OCI-LY7 (cell line): ENCODE measurements around the gene DSG3.

ENCODE experiments used
- EZH2phosphoT487 ChIP-seq: fragments of 200-600 bp; sonication (generic); IDR thresholded peaks from 2 replicates; pipeline ENCODE4 v1.6.1; 2018; ENCODE audit warnings: low read depth, borderline replicate concordance, mild to moderate bottlenecking, mixed run types, antibody characterized with exemption, low read length, moderate library complexity, mixed read lengths
- TF ChIP-seq, protein P1 (sequence below): fragments of 200-600 bp; sonication (generic); conservative IDR thresholded peaks from 2 replicates; pipeline ENCODE4 v1.5.1; 2014; ENCODE audit warnings: mild to moderate bottlenecking, antibody characterized with exemption, low read length, moderate library complexity, mixed read lengths

DNA sequence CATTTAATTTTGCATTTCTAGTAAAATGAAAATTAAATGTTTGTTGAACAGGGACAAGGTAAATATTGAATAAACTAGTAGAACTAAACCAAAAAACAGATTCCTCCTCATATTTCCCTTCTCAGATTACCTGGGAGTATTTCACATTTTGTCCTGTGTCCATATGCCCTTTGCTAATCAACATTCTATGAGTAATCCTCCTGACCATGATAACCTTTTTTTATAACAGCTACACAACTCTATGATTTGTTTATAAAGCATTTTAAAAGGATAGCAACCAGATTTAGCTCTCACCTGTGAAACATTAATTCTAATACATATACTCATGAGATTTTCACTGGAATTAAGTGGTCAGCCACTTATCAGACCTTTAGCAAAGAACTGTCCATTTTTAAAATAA is 43.3 kb downstream of the DSG3 start:
- TF ChIP-seq, protein P1, sequence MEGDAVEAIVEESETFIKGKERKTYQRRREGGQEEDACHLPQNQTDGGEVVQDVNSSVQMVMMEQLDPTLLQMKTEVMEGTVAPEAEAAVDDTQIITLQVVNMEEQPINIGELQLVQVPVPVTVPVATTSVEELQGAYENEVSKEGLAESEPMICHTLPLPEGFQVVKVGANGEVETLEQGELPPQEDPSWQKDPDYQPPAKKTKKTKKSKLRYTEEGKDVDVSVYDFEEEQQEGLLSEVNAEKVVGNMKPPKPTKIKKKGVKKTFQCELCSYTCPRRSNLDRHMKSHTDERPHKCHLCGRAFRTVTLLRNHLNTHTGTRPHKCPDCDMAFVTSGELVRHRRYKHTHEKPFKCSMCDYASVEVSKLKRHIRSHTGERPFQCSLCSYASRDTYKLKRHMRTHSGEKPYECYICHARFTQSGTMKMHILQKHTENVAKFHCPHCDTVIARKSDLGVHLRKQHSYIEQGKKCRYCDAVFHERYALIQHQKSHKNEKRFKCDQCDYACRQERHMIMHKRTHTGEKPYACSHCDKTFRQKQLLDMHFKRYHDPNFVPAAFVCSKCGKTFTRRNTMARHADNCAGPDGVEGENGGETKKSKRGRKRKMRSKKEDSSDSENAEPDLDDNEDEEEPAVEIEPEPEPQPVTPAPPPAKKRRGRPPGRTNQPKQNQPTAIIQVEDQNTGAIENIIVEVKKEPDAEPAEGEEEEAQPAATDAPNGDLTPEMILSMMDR = no peak
- no peak for TF ChIP-seq EZH2phosphoT487
